GM18499 (cell line): ENCODE measurements around the gene INSIG2.
A peak's percentile ranks its signal among the peaks of the same experiment; 100 is the strongest.

Experiments used
- ATAC-seq: cut with Tn5 transposase; IDR thresholded peaks from one replicate; pipeline ENCODE4 v1.9.1; 2021; ENCODE audit warnings: moderate number of reproducible peaks; ENCODE audit not compliant: insufficient read depth, unreplicated experiment

INSIG2 gene

GRCh38 chr2:118123561-118124232 lies 35.4 kb downstream of the INSIG2 start:
- ATAC-seq = no peak

- no peak for ATAC-seq
Observed at GRCh38 chr2:118124288-118124891, 36.1 kb downstream of the INSIG2 start.

GRCh38 chr2:118127250-118127649 lies 39.0 kb downstream of the INSIG2 start:
- no peak for ATAC-seq

- no peak for ATAC-seq
Observed at GRCh38 chr2:118128826-118129225, 40.6 kb downstream of the INSIG2 start.

GRCh38 chr2:118130385-118130784 lies 42.1 kb downstream of the INSIG2 start:
- ATAC-seq = no peak

- no peak for ATAC-seq
Observed at GRCh38 chr2:118131771-118132170, 43.5 kb downstream of the INSIG2 start.

- ATAC-seq = no peak
Observed at GRCh38 chr2:118133916-118134315, 45.6 kb downstream of the INSIG2 start.

- no peak for ATAC-seq
Observed at GRCh38 chr2:118134650-118135049, 46.4 kb downstream of the INSIG2 start.

- ATAC-seq = no peak
Observed at GRCh38 chr2:118145207-118145606, 56.9 kb downstream of the INSIG2 start.

GRCh38 chr2:118145806-118146205 lies 57.5 kb downstream of the INSIG2 start:
- no peak for ATAC-seq

- ATAC-seq = no peak
Observed at GRCh38 chr2:118146315-118147283, 58.3 kb downstream of the INSIG2 start.

- ATAC-seq = peak; percentile 61
Observed at GRCh38 chr2:118148133-118148532, 59.9 kb downstream of the INSIG2 start.

- no peak for ATAC-seq
Observed at GRCh38 chr2:118148809-118149208, 60.5 kb downstream of the INSIG2 start.

- no peak for ATAC-seq
Observed at GRCh38 chr2:118150294-118150693, 62.0 kb downstream of the INSIG2 start.

GRCh38 chr2:118151831-118152230 lies 63.6 kb downstream of the INSIG2 start:
- ATAC-seq = no peak

GRCh38 chr2:118153433-118153832 lies 65.2 kb downstream of the INSIG2 start:
- no peak for ATAC-seq

- ATAC-seq = no peak
Observed at GRCh38 chr2:118154176-118154575, 65.9 kb downstream of the INSIG2 start.
